ENCODE measurements around the gene PRKAG2.
"Not testable (repeated sequence)": the region's sequence is repeated elsewhere in the genome, so short reads cannot be mapped to it uniquely, and the experiment has no call there.

Gene PRKAG2

GRCh38 chr7:151761957-151762356, 115.0 kb downstream of the PRKAG2 start:
- no peak for DNase-seq

- DNase-seq: no peak
Observed at GRCh38 chr7:151761231-151761630, 115.7 kb downstream of the PRKAG2 start.

GRCh38 chr7:151759591-151760042, 117.3 kb downstream of the PRKAG2 start:
- peak in 4 of 5 donors; percentile 35 to 51 (median 41) for DNase-seq

- no peak for DNase-seq
Observed at GRCh38 chr7:151758622-151759540, 118.0 kb downstream of the PRKAG2 start.

GRCh38 chr7:151757274-151757673, 119.6 kb downstream of the PRKAG2 start:
- DNase-seq: no peak

- DNase-seq: no peak
Observed at GRCh38 chr7:151756866-151757265, 120.0 kb downstream of the PRKAG2 start.

GRCh38 chr7:151756076-151756731, 120.7 kb downstream of the PRKAG2 start:
- peak in 4 of 5 donors; percentile 22 to 82 (median 43) for DNase-seq

- no peak for DNase-seq
Observed at GRCh38 chr7:151755131-151755801, 121.6 kb downstream of the PRKAG2 start.

- no peak for DNase-seq
Observed at GRCh38 chr7:151754688-151755130, 122.2 kb downstream of the PRKAG2 start.

- DNase-seq: peak in 1 of 5 donors; percentile 17
Observed at GRCh38 chr7:151754142-151754590, 122.7 kb downstream of the PRKAG2 start.

GRCh38 chr7:151752816-151753595, 123.9 kb downstream of the PRKAG2 start:
- no peak for DNase-seq

GRCh38 chr7:151752037-151752436, 124.9 kb downstream of the PRKAG2 start:
- no peak for DNase-seq

- DNase-seq: no peak
Observed at GRCh38 chr7:151748733-151749132, 128.2 kb downstream of the PRKAG2 start.

GRCh38 chr7:151748021-151748420, 128.9 kb downstream of the PRKAG2 start:
- not testable (repeated sequence) for DNase-seq

- DNase-seq: no peak
Observed at GRCh38 chr7:151745706-151746105, 131.2 kb downstream of the PRKAG2 start.

GRCh38 chr7:151744656-151745638, 132.0 kb downstream of the PRKAG2 start:
- peak in 1 of 5 donors; percentile 45 for DNase-seq

- DNase-seq: no peak
Observed at GRCh38 chr7:151744051-151744580, 132.8 kb downstream of the PRKAG2 start.

- DNase-seq: no peak
Observed at GRCh38 chr7:151743481-151743983, 133.4 kb downstream of the PRKAG2 start.

GRCh38 chr7:151742713-151743480, 134.0 kb downstream of the PRKAG2 start:
- no peak for DNase-seq

- DNase-seq: no peak
Observed at GRCh38 chr7:151741585-151741984, 135.3 kb downstream of the PRKAG2 start.
